Aorta (tissue), 5 donors: Measurements from ENCODE around the gene P4HB. TPM values are rescaled to one million over a fixed set of nuclear protein-coding genes. Genes with fewer than 3 reads are reported as not detected.
A peak's percentile ranks its signal among the peaks of the same experiment; 100 is the strongest.

Experiments used
- ATAC-seq: fragments of 200-7000 bp; cut with Tn5 transposase; one replicate; pipeline ENCODE4 v1.9.1; 2022; ENCODE audit warnings: moderate library complexity; ENCODE audit not compliant: low FRiP score
- DNase-seq, 2 donors: peaks; one replicate each; pipeline ENCODE4 v3.0.0-alpha.2; 2020
- H3K27ac ChIP-seq, 2 donors: one replicate each; pipeline ENCODE4 v1.5.1; 2013; ENCODE audit warnings: low read length in 2 of 2, mild to moderate bottlenecking in 2 of 2, moderate library complexity in 2 of 2, control low read depth in 1 of 2, inconsistent platforms in 1 of 2, low read depth in 1 of 2
- H3K27me3 ChIP-seq, 2 donors: one replicate each; pipeline ENCODE4 v1.6.1; 2013; ENCODE audit warnings: control low read depth in 1 of 2, low read length in 1 of 2, mild to moderate bottlenecking in 1 of 2, moderate library complexity in 1 of 2; ENCODE audit not compliant: insufficient read depth in 2 of 2, control insufficient read depth in 1 of 2
- H3K36me3 ChIP-seq, 2 donors: one replicate each; pipeline ENCODE4 v1.6.1; 2013; ENCODE audit warnings: control low read depth in 1 of 2, low read length in 1 of 2, mild to moderate bottlenecking in 1 of 2; ENCODE audit not compliant: insufficient read depth in 2 of 2, control insufficient read depth in 1 of 2
- H3K4me1 ChIP-seq, 2 donors: one replicate each; pipeline ENCODE4 v1.6.1; 2013; ENCODE audit warnings: low read length in 2 of 2, control low read depth in 1 of 2, mild to moderate bottlenecking in 1 of 2, moderate library complexity in 1 of 2; ENCODE audit not compliant: insufficient read depth in 2 of 2, control insufficient read depth in 1 of 2
- H3K4me3 ChIP-seq, 2 donors: one replicate each; pipeline ENCODE4 v1.5.1; 2013; ENCODE audit warnings: low read length in 2 of 2, control low read depth in 1 of 2, mild to moderate bottlenecking in 1 of 2
- H3K9me3 ChIP-seq: one replicate; pipeline ENCODE4 v1.6.1; 2013; ENCODE audit warnings: mild to moderate bottlenecking, low read length; ENCODE audit not compliant: control insufficient read depth
- WGBS, 2 donors: extraction: QIAGEN DNeasy Blood & Tissue Kit; methylation state at CpG; one replicate each; pipeline ENCODE4 v1.1.7; 2013; 5-methylcytosine and 5-hydroxymethylcytosine counted together
- intact Hi-C, 2 donors: fragments of 100-400 bp; cut with DNase I; formaldehyde crosslinking; loops; one replicate each; pipeline versions ENCODE4 v1.14.2 to v1.15.0; 2022
- long read RNA-seq, 2 donors: library from polyadenylated mRNA; unstranded; transcript quantifications; one replicate each; pipeline ENCODE4 v2.0.0, GENCODE V29; 2020 to 2021
- polyA plus RNA-seq, 2 donors: library from polyadenylated mRNA; stranded (reverse); fragments of 200-250 nt; gene quantifications; one replicate each; pipeline ENCODE4 v1.2.3, GENCODE V29; 2013
- total RNA-seq, 2 donors: library from RNA; stranded (reverse); fragmentation: NEBNext Ultra II Directional; extraction: Animal tissue kit (Norgen Biotek cat#: 25700); gene quantifications; one replicate each; pipeline ENCODE4 v1.2.1, GENCODE V29; 2021
- donor health status: healthy with polysubstance abuse.
- donor health status: Bipolar disorder and iron deficiency.
- donor health status: DM: no; HTN: no; CAD: no.
- donor health status: DM: no; HTN: no; CAD: no.
- donor health status: DM: yes; HTN: yes; CAD: no.

The P4HB gene
- total RNA-seq (100 to 1,000 TPM; 407 to 436 TPM), polyA plus RNA-seq (100 to 1,000 TPM; 275 to 537 TPM)
- long read RNA-seq, donor 1, transcript P4HB-208 (2 exons, 914 nt), result minor isoform, 22 of 3,773 reads
- long read RNA-seq, donor 1, transcript P4HB-201 (11 exons, 2,603 nt), result major isoform, 3,350 of 3,773 reads
- long read RNA-seq, donor 1, transcript P4HB-210 (5 exons, 765 nt), result minor isoform, 71 of 3,773 reads
- long read RNA-seq, donor 1, transcript P4HB-215 (3 exons, 493 nt), result minor isoform, 8 of 3,773 reads
- long read RNA-seq, donor 1, partial matches to known transcripts, result 227 of 3,773 reads
- long read RNA-seq, donor 1, other reads (novel, unspliced or antisense), result 91 of 3,773 reads
- long read RNA-seq, donor 2, transcript P4HB-208 (2 exons, 914 nt), result minor isoform, 6 of 515 reads
- long read RNA-seq, donor 2, transcript P4HB-210 (5 exons, 765 nt), result minor isoform, 5 of 515 reads
- long read RNA-seq, donor 2, transcript P4HB-201 (11 exons, 2,603 nt), result major isoform, 404 of 515 reads
- long read RNA-seq, donor 2, partial matches to known transcripts, result 77 of 515 reads
- long read RNA-seq, donor 2, other reads (novel, unspliced or antisense), result 20 of 515 reads

- intact Hi-C loops, result loop anchor here in 1 of 2 donors (5.0 kb wide), 1 partner anchor 38 kb away; no protein-coding TSS in a partner anchor
- Histone ChIP-seq H3K36me3 (peaks cover 0 to 1% of the 10 kb centered on the region in 2 donors), H3K9me3 (no peaks in the 10 kb centered on the region), H3K4me3 (peak within 1 kb of the TSS; percentile 93 to 99), H3K4me1 (peaks cover 3 to 4% of the 10 kb centered on the region in 2 donors), H3K27me3 (peaks cover 0 to 2% of the 10 kb centered on the region in 2 donors), H3K27ac (peak within 1 kb of the TSS; percentile 46 to 80)
- DNase-seq (peak in 1 of 2 donors; percentile 99), ATAC-seq (no peak)
- 0 to 1% methylated on average over 93 to 95 of the region's 95 CpGs for WGBS, 2 donors
These were observed at the start of gene P4HB for GRCh38 chr17:81859906-81860755. TSS of gene P4HB (minus strand) at chr17:81860535. CDS start at chr17:81860471, 64 bp downstream.

- Histone ChIP-seq H3K4me3 (no peak overlapping the region), H3K9me3 (no peaks in the 10 kb centered on the region), H3K4me1 (no peaks in the 10 kb centered on the region), H3K27me3 (no peaks in the 10 kb centered on the region), H3K36me3 (no peaks in the 10 kb centered on the region), H3K27ac (no peak overlapping the region)
- intact Hi-C loops, result no loop called here
- ATAC-seq (no peak), DNase-seq (no peak)
- WGBS, 2 donors, result 95 to 98% methylated on average over 12 of the region's 12 CpGs
These were observed 48.9 kb upstream of the P4HB start for GRCh38 chr17:81909231-81909630.

DNA sequence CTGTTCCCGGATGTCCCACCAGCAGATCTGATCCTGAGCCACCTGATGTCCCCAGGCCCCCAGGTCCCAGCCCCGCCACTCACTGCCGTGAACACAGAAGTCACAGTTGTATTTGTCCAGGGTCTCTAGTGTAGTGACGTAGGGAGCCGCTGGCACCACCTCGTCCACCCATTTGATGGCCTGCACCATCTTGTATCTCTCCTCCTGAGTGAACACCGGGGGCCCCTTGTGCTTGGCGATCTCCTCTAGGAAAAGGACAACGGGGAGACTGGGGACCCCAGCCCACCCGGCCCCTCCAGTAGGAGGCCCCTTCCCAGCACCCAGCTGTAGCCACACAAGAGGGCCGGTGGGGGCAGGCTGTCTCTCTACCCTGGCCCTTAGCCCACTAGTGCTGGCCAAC, 48.5 kb upstream of the P4HB start:
- WGBS, 2 donors, result 95 to 96% methylated on average over 10 to 11 of the region's 11 CpGs
- no peaks in the 10 kb centered on the region for H3K9me3 ChIP-seq
- intact Hi-C loops, result no loop called here
- no peak for ATAC-seq
- no peak overlapping the region for H3K27ac ChIP-seq
- H3K36me3 ChIP-seq, result no peaks in the 10 kb centered on the region
- H3K27me3 ChIP-seq, result no peaks in the 10 kb centered on the region
- H3K4me3 ChIP-seq, result no peak overlapping the region
- no peak for DNase-seq
- H3K4me1 ChIP-seq, result no peaks in the 10 kb centered on the region

DNA sequence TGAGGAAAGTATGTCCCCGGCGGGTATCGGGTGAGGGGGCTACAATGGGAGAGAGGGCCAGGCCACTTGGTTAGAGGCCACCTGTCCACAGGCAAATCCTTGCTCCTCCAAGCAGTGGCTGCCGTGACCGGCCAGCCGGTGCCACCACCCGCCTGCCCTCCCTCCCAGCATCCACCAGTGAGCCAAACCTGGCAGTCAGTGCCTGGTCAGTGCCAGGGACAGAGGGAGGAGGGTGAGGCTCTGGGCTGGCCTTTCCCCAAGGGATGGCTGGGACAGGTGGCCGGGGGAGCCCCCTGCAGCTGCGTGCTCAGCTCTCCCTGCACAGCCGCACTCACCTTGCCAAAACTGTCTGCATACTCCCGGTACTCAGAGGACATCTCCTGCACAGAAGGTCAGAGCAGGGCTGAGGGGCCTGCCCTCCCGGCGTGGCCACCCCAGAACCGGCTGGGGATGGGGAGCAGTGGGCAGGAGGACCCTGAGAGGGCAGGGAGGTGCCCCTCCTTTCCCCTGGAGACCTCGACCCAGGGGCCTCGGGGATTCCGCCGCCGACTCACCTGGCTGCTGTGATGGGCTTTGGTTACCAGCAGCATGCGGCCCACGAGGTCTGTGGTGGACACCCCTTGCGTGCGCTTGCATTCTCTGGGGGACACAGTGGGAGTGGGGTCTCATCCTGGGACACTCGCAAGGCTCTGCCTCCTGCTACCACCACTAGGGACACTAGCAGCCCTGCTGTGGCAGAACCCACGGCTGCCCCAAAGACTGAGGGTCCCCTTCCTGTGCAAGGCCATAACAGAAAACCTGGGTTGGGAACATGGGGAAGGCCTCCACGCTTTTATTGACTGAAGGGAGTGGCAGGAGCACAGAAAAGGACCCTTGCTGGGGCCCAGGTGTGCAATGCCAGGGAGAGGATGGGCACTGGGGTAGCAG, 47.1 kb upstream of the P4HB start:
- Histone ChIP-seq H3K36me3 (no peaks in the 10 kb centered on the region), H3K27me3 (no peaks in the 10 kb centered on the region), H3K9me3 (no peaks in the 10 kb centered on the region), H3K4me3 (no peak overlapping the region), H3K27ac (no peak overlapping the region), H3K4me1 (no peaks in the 10 kb centered on the region)
- intact Hi-C loops, result no loop called here
- DNase-seq, result no peak
- ATAC-seq, result no peak
- 91 to 92% methylated on average over 26 of the region's 26 CpGs for WGBS, 2 donors

DNA sequence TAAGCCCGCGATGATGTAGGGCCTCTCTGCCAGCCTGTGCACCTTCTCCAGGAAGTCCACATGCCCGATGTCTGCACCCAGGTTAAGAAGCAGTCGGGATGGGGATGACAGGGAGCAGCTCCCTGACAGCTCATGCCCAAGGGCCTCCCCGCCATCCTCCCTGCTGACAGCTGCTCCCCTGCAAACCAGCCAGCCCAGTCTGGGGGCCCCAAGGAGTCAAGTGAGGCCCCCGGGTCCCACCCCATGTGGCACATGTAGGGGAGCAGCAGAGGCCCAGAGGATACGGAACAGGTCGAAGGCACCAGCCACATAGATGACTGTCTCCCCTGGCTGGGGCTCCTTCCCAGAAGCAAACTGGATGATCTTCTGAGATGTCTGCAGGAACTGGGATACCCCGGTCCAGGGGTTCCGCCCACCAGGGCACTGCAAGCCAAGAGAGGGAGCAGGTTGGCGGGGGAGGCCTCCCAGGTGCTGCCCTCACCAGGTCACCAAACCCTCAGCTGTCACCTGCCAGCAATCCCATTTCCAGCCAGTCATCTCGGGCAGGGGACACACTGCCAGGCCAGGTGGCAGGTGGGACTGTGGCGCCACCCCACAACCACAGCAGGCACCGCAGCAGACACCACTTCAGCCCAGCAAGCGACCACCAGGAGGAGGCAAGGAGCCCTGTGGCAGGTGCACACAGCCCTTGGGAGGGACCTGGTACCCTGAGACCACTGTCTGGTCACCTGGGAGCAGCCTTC, 46.3 kb upstream of the P4HB start:
- ATAC-seq, result no peak
- H3K36me3 ChIP-seq, result no peaks in the 10 kb centered on the region
- 93% methylated on average over 15 of the region's 15 CpGs for WGBS, 2 donors

GRCh38 chr17:81905993-81906392, 45.7 kb upstream of the P4HB start:
- no peaks in the 10 kb centered on the region for H3K27me3 ChIP-seq
- H3K27ac ChIP-seq, result no peak overlapping the region
- ATAC-seq, result no peak
- WGBS, 2 donors, result 94 to 95% methylated on average over 10 of the region's 10 CpGs
- intact Hi-C loops, result no loop called here
- H3K36me3 ChIP-seq, result no peaks in the 10 kb centered on the region
- H3K9me3 ChIP-seq, result no peaks in the 10 kb centered on the region
- no peak overlapping the region for H3K4me3 ChIP-seq
- no peak for DNase-seq
- no peaks in the 10 kb centered on the region for H3K4me1 ChIP-seq

More for the DNA sequence above, 46.3 kb upstream of the P4HB start:
- H3K4me3 ChIP-seq, result no peak overlapping the region
- H3K4me1 ChIP-seq, result no peaks in the 10 kb centered on the region
- no peak for DNase-seq
- H3K9me3 ChIP-seq, result no peaks in the 10 kb centered on the region
- H3K27ac ChIP-seq, result no peak overlapping the region
- intact Hi-C loops, result no loop called here
- H3K27me3 ChIP-seq, result no peaks in the 10 kb centered on the region

DNA sequence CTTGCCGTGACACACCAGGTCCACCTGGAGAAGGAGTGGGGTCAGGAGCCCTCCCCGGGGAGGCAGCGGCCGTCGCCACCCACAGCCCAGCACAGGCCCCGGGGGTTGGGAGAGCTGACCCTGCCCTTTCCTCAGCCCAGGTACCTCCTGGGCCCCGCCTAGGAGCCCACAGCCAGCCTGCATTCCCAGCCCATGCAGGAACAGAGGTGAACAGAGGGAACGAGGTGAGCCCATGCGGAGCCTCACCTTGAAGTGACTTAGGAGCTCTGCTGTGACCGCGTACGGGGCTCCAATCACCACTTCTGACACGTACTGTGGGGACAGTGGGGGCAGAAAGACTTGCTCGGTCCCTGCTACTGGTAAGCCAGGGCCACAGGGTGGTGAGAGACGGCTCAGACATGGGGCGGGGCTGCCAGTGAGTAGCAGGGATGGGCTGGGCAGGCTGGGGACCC, 45.1 kb upstream of the P4HB start:
- ATAC-seq (no peak), DNase-seq (no peak)
- Histone ChIP-seq H3K27ac (no peak overlapping the region), H3K4me1 (no peaks in the 10 kb centered on the region), H3K4me3 (no peak overlapping the region), H3K9me3 (no peaks in the 10 kb centered on the region), H3K36me3 (no peaks in the 10 kb centered on the region), H3K27me3 (no peaks in the 10 kb centered on the region)
- intact Hi-C loops, result no loop called here
- 94 to 97% methylated on average over 16 of the region's 16 CpGs for WGBS, 2 donors
